Measurements from ENCODE around the gene EFCAB8.
A peak's percentile ranks its signal among the peaks of the same experiment; 100 is the strongest.
"Not testable (repeated sequence)": the region's sequence is repeated elsewhere in the genome, so short reads cannot be mapped to it uniquely, and the experiment has no call there.

Gene EFCAB8

DNA sequence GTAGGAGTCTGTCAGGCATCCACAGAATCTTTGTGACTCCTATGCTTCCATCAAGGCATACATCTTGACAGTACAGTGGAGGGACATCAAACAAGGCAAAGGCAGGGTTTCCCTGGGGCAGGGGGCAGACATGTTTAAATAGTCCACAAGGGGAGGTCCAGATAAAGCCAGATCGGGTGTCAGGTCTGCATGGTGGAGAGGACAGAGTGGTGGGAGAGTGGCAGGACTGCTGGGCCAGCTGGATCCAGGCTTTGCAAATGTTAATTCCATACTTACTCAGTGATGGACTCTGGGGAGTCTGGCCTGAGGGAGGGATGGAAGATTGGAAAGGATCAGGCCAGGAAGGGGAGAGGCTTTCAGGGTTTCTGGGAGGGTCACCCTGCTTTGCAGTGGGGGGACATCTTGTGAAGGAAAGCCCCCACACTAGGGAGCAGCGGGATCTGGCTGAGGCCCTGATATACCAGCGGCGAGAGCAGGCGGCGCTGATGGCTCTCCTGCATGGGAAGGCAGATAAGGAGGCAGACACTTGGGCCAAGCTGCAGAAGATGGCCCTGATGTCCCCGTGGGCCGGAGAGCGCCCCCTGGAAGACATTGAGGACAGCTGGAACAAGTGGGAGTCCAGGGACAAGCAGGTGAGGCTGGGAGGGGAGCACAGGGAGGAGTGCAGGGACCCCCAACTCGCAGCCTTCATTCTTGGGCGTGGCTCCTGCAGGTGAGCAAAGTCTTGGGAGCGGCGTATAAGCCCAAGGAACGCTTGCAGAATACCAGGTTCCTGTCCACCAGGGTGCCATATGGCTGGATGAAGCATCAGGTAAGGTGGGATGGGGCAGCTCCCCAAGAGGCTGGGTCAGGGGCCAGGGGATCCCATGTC, 100.9 kb downstream of the EFCAB8 start:
- no peak for DNase-seq (ENCODE audit: low read depth)

DNA sequence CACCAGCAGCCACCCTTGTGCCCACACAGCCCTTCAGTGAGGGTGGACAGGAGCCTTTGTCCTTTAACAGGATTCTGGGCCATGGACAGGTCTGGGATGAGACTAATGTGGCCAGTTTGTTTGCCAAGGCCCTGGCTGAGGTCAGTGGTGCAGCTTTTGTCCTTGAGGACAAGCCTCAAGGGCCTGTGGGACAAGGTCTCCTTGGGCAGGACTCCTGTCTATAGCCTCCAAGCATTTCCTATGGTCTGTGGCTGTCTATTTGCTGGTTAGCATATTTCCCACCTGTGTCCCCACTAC, 101.4 kb downstream of the EFCAB8 start:
- DNase-seq (ENCODE audit: low read depth): no peak

DNA sequence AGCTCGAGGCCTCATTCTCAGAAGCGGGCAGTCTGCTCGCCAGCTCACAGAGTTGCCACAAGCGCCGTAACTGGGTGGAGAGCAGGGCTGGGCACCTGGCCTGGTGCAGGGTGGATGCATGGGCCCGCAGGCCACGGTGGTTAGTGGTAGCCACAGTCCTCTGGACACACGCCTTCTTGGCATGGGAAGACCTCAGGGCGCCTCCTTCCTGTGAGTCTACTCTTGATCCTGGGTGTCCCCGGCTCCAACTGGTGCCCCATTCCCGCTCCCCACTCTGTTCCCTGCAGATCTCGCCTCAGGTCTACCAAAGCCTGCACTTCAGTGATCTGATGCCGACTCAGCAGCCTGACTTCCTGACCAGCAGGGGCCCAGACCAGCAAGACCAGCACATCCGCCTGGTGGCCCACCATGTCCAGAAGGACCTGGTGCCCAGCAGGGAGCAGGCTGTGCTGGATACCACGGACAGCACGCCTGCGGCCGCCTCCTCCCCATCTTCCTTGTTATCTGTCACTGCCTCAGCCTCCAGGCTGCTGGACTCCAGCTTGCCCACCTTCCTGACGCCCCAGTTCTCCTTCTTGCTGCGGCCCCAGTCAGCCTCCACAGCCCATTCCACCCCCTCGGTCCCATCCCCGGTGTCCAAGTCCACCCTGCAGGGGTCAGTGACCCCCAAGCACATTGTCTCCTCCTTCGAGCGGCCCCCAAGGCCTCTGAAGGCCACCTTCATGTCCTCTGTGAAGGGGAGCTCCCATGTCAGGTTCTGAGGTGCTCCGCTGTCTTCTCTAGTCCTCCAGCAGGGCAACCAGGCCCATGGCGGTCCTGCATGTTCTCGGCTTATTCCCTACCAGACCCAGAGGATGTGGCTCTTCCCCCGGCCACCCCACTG, 102.4 kb downstream of the EFCAB8 start:
- no peak for DNase-seq (ENCODE audit: low read depth)

DNA sequence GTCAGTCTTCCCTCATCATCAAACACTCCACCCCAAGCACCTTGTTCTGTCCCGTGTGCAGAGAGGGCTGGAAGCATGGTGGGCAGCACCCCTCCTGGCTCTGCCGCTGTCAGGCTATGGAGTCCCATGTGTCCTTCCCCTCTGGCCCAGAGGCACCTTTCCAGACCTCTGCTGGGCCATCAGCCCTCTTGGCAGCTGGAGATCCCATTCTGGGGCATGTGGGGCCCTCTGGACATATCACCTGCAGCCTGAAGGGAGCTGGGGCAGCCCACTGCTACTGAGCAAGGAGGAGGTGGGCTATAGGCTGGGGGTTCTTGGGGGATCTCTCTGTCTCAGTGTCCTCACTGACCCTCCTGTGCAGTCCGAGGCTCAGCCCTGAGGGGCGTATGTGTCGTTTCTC, 103.3 kb downstream of the EFCAB8 start:
- no peak for DNase-seq (ENCODE audit: low read depth)

DNA sequence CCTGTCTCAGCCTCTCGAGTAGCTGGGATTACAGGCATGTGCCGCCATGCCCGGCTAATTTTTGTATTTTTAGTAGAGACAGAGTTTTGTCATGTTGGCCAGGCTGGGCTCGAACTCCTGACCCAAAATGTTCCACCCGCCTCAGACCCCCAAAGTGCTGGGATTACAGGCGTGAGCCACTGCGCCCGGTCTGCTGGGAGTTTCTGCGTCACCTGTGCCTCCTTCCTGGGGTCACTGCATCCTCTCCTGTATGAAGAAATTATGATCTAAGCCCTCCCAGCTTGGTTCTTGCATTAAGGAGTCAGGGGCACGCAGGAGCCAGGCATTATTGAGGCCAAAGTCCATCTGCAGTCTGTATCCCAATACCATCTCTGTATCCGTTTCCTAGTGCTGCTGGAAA, 103.9 kb downstream of the EFCAB8 start:
- not testable (repeated sequence) for DNase-seq (ENCODE audit: low read depth)

DNA sequence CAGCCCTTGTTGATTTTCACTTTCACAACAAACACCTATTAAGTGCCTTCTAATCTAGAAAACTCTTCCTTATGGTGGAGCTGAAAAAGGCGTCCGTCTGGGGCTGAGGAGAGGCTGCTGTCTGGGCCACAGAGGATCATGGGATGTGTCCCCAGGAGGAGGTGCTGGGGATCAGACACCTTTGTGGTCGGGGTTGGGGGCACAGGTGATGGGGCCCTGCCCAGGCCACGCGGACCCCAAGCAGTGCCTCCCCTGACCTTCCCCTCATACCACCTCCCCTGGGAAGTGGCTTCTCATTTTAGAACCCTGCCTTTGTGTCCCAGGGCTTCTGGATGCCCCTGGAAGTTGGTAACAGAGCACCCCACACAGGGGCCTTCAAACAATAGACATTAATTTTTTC, 104.5 kb downstream of the EFCAB8 start:
- DNase-seq (ENCODE audit: low read depth): no peak

DNA sequence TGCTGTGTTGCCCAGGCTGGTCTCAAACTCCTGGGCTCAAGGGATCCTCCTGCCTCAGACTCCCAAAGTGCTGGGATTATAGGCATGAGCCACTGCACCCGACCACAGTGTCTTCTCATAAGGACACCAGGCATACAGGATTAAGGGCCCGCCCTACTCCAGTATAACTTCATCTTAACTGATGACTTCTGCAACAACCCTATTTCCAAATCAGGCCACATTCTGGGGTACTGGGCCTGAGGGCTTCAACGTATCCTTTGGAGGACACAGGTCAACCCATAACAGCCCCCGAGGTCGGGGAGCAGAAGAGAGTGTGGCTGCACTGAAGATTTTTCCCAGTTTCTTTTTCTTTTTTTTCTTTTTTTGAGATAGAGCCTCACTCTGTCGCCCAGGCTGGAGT, 105.9 kb downstream of the EFCAB8 start:
- DNase-seq (ENCODE audit: low read depth): no peak

DNA sequence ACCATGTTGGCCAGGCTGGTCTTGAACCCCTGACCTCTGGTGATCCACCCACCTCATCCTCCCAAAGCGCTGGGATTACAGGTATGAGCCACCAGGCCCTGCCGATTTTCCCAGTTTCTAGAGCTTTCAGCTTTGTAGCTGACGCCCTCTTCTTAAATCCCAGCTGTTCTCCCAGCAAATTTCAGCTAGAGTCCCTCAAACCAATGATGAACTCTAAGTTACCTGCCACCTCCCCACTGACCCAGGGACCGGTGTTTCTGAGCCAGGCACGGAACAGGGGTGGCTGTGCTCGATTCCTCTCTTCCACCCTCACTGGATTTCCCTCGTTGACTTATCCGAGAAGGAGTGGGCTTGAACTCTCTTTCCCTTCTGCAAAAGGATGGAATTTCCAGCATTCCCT, 106.4 kb downstream of the EFCAB8 start:
- no peak for DNase-seq (ENCODE audit: low read depth)

DNA sequence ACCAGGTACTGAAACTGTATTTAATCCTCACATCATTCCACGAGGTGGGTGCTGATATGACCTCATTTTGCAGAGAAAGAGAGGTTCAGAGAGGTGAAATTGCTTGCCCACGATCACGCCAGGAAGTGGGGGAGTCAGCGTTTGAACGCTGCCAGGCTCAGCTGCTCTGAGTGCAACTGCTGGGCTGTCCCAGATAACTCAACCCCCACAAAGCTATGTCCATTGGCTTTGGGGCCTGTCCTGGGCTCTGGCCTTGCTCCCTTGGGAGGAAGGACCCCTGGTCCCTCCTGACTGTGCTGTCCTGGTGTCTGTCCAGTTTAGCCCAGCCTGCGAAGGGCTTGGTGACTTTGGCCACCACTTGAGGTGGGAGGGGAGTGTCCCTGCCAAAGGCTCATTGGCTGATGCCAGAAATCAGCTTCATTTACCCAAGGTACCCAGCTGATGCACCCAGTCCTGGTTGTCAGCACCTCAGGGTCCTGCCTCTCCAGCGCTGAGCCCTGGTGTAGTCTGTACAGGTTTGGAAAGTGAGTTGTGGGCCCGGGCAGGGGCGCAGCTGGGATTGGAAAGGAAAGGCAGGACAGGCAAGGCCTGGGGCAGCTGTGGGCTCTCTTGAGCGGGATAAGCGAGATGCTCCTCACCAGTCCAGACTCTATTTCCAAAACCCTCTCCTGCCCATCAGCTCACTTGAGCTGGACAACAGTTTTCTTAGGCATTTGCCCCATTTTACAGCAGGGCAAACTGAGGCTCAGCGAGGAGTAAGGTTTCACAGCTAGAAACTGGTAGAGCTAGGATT, 107.1 kb downstream of the EFCAB8 start:
- no peak for DNase-seq (ENCODE audit: low read depth)

DNA sequence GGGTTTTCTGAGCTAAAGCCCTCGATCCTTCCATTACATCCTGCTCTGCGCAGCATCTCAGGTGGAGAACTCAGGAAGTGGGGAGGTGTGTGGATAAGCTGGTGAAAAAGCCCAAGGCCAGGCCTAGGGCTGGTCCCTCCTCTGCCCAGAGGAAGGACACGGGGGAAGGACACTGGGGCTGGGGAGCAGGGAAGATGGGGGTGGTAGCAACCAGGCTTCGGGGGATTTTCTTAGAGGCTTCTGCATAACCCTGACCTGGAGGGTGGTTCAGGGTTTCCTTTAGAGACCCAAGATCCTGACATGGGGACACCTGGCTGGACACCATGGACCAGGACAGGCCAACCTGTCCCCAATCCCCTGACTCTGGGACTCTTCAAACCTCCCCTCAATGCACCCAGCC, 107.7 kb downstream of the EFCAB8 start:
- no peak for DNase-seq (ENCODE audit: low read depth)

DNA sequence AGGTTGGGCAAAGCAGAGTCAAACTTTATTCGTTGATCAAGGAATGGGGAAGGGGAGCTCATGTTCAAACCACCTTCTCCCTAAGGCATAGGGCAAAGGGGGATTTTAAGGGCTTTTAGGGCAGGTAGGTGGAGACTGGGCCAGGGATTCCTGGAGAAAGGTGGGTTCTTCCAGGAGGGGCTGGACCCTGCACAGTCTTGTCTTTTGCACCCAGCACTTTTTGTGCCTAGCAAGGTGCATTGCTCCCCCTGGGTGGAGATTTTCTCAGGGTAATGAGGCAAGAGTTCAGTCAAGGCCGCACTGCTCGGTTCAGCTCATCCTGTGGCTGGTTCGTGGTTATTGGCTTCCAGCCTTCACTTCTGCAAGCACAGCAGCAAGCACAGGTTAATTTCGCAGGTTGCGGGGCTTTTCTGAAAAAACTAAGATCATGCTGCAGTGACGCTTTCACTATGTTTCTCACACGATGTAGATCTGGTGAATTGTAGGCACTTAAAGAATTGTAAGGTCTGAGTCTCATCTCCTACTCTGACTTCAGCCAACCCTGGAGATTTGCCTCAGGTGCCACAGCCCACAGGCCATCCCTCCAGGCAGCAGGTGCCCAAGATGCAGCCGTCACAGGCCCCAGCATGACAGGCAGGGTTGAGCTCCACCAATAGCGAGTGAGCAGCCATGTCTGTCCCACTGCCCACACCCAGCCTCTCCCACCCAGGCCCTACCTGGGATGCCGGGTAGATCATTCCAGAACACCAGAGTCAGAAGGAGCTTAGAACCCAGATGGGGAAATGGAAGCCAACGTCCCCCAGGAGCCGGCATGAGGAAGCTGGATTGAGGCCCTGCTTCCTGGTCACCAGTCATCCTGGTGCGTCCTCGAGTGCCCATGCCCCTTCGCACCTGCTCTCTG, 108.4 kb downstream of the EFCAB8 start:
- peak; percentile 32 for DNase-seq (ENCODE audit: low read depth)

DNA sequence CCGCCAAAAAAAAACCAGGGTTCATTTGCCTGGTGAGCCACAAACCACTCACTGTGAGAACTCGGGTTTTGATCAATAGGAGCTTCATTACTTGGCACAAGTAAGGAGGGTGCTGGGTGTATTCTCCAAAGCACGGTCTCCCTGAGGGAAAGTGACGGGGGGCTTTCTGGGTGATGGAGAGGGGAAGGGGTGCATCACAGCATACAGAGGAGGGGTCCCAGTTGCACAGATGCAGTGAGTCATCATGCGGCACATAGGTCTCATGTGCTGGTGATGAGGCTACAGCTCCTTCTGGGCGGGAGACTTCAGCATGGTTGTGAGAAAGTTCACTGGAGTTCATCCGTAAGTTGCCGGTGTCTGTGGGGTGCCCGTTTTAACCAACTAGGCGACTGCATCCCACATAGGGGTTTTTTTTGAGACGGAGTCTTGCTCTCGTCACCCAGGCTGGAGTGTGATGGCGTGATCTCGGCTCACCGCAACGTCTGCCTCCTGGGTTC, 109.3 kb downstream of the EFCAB8 start:
- no peak for DNase-seq (ENCODE audit: low read depth)

DNA sequence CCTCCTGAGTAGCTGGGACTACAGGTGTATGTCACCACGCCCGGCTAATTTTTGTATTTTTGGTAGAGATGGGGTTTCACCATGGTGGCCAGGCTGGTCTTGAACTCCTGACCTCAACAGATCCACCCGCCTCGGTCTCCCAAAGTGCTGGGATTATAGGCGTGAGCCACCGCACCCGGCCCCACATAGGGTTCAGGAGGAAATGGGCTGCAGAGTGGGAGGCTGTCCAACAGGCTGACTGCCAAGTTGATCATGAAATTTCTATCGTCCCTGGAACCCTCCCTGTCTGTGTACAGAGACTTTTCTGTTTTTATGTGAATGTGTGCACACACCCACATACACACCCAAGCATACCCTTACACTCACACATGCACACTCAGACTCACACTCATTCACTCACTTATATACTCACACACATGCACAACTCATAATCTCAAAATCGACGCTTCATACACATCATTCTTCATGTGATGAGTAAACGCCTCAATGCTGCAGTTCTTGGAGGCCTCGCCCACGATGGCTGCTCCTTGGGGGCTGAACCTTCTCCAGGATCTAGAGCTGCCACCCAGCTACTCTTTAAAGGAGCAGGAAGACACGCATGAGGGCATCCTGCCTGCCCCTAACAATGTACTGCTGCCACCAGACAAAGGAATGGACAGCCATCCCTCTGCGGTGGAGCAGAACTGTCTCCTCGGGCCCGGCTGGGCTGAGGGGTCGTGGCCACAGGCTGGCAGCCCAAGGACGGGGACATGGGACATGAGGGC, 109.9 kb downstream of the EFCAB8 start:
- DNase-seq (ENCODE audit: low read depth): no peak

DNA sequence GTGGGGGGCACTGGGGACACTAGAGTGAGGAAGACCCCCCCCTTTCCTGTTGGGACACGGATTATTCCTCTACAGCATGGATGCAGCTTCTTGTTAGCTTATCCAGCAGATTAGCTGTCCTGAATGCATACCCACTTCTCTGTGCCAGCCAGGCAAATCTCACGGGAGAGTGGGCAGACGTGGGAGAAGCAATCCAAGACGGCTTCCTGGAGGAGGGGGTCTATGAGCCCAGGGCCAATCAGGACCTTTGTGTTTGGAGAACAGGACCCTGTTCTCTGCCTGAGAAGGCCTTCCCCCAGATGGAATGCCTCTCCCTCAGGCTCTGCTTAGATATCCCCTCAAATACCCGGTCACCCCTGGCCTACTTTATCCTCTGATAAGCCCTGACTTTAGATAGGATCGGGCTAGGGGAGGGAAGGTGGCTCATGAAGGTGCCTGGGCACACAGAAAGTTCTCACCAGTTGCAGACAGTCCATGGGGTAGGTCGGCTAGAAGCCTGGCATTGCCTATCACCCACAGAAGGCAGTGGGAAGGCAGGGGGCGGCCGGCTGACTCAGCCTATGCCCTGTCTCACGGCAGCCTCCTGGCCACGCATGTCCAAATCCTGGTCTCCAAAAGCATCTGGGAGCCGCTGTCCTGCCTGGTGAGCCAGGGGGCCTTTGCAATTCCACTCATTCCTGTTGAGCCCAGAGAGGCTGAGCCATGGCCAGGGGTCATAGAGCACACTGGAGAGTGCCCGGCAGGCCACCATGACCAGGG, 110.8 kb downstream of the EFCAB8 start:
- no peak for DNase-seq (ENCODE audit: low read depth)

DNA sequence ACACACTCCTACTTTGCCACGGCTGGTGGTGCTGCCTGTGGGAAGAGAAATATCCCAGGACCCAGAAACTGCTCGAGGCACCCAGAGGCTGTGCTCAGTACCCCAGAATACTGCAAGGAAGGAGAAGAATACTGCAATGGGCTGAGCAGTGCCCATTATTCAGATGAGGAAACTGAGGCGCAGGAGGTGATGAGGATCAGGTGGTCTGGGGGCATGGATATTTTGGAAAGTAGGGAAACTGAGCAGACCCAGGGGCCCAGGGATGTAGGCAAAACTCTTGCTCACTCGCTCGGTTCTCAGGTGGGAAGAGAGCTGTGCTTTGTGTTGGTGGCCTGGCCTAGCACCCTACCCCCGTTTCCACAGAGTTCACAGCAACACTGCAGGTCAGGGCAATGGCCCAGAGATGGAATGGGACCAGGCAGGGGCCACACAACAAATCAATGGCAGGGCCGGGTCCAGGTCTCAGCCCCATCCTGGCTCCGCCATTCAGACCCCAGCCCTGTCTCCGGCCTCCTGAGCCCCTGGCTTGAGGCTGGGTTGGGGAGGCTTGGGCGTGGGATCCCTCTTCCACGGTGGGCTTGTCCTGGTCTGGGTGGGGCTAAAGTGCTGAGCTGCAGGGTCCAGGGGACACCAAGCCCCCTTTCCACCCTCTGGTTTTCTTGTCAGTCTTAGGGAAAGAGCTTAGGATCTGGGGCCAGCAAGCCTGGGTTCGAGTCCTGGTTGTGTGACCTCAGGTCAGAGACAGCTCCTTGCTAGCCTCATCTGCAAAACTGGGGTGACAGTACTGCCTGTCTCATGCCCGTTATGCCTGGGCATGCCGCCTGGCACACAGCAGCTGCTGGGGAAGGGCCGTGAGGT, 111.6 kb downstream of the EFCAB8 start:
- DNase-seq (ENCODE audit: low read depth): no peak

DNA sequence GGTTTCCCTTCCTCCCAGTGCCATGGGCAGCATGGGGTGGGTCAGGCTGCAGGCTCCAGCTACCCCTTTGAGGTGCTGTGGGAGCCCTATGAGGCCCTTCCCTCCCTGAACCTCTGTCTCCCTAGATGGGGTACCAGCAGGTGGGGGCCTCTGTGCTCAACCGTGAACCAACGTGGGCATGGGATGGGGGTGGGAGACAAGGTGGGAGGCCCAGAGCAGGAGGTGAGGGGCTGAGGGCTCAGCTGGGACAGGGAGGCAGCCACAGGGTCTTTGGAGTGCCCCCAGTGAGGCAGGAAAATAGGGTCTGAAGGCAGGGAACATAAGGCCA, 112.2 kb downstream of the EFCAB8 start:
- no peak for DNase-seq (ENCODE audit: low read depth)

DNA sequence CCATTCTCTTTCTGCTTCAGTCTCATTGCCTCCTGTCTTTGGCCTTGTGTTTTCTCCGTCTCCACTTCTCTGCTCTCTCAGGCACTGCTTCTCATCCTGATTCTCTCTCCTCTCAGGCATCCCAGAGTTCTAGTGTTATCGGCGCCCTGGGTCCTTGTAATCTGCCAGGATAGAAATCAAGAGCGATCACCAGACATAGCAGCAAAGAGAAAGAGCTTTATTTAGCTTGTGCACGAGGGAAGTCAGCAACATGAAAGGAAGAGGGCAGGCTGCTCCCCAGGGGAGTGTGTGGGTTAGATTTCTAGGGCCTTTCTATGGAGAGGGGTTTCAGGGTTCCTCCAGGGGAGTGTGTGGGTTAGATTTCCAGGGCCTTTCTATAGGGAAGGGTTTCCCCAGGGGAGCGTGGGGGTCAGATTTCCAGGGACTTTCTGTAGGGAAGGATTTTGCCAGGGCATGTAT, 113.0 kb downstream of the EFCAB8 start:
- no peak for DNase-seq (ENCODE audit: low read depth)

DNA sequence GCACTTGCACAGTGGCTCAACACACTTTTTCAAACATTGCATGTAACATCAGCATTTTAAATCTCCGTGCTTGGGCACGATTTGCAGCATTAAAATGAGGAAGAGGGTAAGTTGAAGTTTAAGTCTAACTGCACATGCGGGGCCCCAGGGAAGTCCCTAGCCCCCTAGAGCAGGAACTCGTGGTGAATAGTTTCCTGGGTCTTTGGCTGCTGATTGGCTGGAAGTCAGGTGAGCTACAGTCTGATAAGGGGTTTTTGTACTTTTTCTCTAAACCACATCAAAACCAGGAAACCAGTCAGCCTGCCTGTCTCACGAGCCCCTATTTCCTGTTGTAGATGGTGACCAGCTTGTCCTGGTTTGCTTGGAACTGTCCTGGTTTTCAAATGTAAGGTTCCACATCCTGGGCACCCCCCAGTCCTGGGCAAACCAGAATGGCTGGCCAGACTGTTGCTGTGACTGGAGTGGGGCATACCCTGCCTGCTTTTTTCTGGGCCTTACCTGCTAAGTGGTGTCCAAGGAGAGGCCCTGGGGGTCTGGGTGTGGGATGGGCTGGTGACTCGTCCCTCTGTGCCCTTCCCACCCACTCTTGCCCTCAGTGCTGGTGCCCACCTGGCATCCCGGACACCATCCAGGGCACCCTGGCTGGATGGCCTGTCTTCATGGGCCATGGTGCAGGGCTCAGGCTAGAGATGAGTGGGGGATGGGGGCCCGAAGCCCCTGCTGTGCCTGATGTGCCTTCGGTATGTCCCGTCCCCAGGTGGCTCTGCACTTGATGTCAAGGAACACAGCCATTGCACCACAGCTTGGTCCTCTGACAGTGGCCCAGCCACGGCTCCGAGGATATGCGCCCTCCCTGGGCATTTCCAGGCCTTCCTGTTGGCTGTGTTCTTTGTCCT, 113.7 kb downstream of the EFCAB8 start:
- peak; percentile 64 for DNase-seq (ENCODE audit: low read depth)

Data from activated T-cell treated with anti-CD3 and anti-CD28 coated beads for 1 hour (primary cell).